Measurements from ENCODE around the gene ZFR2.

ZFR2 gene

GRCh38 chr19:3873151-3873550 is 4.3 kb upstream of the ZFR2 start:
- no peak for DNase-seq (ENCODE audit: low spot score)
- in situ Hi-C loops (cut with MboI; ENCODE audit: low sequenced_read_pairs, unreplicated experiment), result no loop called here
- TF ChIP-seq, protein P1, sequence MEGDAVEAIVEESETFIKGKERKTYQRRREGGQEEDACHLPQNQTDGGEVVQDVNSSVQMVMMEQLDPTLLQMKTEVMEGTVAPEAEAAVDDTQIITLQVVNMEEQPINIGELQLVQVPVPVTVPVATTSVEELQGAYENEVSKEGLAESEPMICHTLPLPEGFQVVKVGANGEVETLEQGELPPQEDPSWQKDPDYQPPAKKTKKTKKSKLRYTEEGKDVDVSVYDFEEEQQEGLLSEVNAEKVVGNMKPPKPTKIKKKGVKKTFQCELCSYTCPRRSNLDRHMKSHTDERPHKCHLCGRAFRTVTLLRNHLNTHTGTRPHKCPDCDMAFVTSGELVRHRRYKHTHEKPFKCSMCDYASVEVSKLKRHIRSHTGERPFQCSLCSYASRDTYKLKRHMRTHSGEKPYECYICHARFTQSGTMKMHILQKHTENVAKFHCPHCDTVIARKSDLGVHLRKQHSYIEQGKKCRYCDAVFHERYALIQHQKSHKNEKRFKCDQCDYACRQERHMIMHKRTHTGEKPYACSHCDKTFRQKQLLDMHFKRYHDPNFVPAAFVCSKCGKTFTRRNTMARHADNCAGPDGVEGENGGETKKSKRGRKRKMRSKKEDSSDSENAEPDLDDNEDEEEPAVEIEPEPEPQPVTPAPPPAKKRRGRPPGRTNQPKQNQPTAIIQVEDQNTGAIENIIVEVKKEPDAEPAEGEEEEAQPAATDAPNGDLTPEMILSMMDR (IDR thresholded peaks at IDR 0.05; ENCODE audit: borderline replicate concordance, control extremely low read depth, extremely low read depth, insufficient read depth, missing control alignments), result no peak

- TF ChIP-seq, protein P1 (IDR thresholded peaks at IDR 0.05; ENCODE audit: borderline replicate concordance, control extremely low read depth, extremely low read depth, insufficient read depth, missing control alignments), result no peak
- DNase-seq (ENCODE audit: low spot score), result no peak
- in situ Hi-C loops (cut with MboI; ENCODE audit: low sequenced_read_pairs, unreplicated experiment), result no loop called here
Observed at GRCh38 chr19:3867971-3868769, 668 bp downstream of the ZFR2 start.

DNA sequence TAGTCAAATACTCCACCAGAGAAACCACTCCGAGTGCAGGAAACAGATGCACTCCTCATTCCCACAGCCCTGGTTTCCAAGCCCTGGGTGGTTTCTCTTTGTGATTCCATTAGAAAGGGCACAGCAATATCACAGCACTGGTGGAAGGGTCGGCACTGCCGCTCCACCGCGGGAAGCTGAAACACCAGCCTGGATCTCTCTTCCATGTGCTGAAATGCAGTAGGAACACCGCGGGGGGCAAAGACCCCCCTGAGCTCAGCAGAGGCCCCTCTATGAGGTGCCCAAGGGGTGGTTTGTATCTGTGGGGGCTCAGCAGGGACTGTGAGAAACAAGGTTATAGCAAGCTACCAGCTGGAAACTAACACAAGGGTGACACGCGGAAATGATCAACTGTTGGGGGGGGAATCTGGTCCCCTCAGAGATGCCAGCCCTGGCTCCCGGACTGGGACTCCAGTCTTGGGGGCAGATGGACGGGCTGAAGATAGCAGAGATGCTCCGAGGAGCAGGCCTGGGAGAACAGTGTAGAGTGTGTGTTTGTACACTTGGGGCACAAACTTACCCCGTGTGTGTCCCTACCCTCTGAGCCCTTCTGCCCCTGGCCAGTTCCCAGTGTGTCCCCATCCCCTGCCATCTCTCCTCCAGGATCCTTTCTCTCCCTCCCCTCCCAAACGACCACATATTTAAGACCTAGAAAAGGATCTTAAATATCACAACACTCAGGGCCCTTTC is 1.8 kb downstream of the ZFR2 start:
- no peak for DNase-seq (ENCODE audit: low spot score)
- TF ChIP-seq, protein P1 (IDR thresholded peaks at IDR 0.05; ENCODE audit: borderline replicate concordance, control extremely low read depth, extremely low read depth, insufficient read depth, missing control alignments), result no peak
- in situ Hi-C loops (cut with MboI; ENCODE audit: low sequenced_read_pairs, unreplicated experiment), result no loop called here

GRCh38 chr19:3863648-3864047 is 5.2 kb downstream of the ZFR2 start:
- TF ChIP-seq, protein P1 (IDR thresholded peaks at IDR 0.05; ENCODE audit: borderline replicate concordance, control extremely low read depth, extremely low read depth, insufficient read depth, missing control alignments), result no peak
- in situ Hi-C loops (cut with MboI; ENCODE audit: low sequenced_read_pairs, unreplicated experiment), result no loop called here
- no peak for DNase-seq (ENCODE audit: low spot score)

DNA sequence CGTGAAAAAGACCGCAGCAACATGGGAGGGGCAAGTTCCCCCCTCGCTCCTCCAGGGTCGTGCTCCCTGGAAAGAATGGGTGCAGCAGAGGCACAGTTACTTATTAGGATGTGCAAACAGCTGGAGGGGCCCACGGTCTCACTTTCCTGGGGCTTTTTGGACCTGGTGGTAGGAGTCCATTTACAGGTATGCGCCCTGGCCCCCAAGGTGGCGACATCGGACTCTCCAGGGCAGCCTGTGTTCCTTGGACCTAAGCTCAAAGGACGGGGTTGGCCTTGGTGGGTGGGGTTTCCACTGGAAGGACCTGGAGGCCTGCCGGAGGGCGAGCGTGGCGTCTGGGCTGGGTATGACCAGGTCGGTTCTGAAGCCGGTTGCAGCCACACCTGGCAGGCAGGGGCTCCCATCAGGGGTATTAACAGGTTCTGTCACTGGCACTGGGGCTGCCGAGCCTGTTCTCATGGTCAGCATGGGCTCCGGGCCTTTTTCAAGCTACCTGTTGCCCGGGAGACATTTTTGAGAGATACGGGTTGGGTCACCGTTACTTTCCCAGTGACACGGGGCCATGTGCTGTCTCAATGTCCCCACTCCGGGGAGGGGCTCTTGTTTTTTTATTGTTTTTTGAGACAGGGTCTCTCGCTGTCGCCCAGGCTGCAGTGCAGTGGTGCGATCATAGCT is 5.9 kb downstream of the ZFR2 start:
- TF ChIP-seq, protein P1 (IDR thresholded peaks at IDR 0.05; ENCODE audit: borderline replicate concordance, control extremely low read depth, extremely low read depth, insufficient read depth, missing control alignments), result no peak
- DNase-seq (ENCODE audit: low spot score), result no peak
- in situ Hi-C loops (cut with MboI; ENCODE audit: low sequenced_read_pairs, unreplicated experiment), result no loop called here

DNA sequence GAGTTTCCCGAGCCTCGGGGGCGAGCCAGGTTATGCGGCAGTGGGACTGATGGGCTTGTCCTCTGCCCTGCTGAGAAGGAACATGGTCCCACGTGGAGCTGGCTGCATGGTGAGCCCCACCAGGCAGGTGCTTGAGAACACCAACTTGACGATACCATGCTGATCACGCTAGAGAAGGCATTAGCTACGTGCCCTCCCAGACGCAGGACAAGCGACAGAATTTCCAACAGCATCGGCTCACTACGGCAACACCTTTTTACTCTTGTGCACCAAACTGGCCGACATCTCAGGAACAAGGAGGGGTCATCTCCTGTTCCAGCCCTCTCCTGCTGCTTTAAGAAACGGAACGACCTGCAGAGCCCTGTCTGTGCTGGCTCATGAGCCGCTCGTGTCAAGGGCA is 8.3 kb downstream of the ZFR2 start:
- in situ Hi-C loops (cut with MboI; ENCODE audit: low sequenced_read_pairs, unreplicated experiment), result no loop called here
- TF ChIP-seq, protein P1 (IDR thresholded peaks at IDR 0.05; ENCODE audit: borderline replicate concordance, control extremely low read depth, extremely low read depth, insufficient read depth, missing control alignments), result no peak

More for the DNA sequence above, 8.3 kb downstream of the ZFR2 start:
- DNase-seq (ENCODE audit: low spot score), result no peak
